IMR-90 (cell line): Measurements from ENCODE around the gene LTBP4. TPM values are rescaled to one million over a fixed set of nuclear protein-coding genes. Genes with fewer than 3 reads are reported as not detected.
A peak's percentile ranks its signal among the peaks of the same experiment; 100 is the strongest.

ENCODE experiments used
- ATAC-seq: fragments of 200-7000 bp; cut with Tn5 transposase; 2 replicates; pipeline ENCODE4 v1.9.1; 2020; ENCODE audit warnings: low read depth, mild to moderate bottlenecking, moderate library complexity
- BruUV-seq: library from RNA; stranded (reverse); fragments of 400-500 nt; replicated peaks from 2 replicates; lab custom pipeline; 2021; lab: Mats Ljungman, UMichigan
- CTCF ChIA-PET: fragments of 300-600 bp; formaldehyde crosslinking; extraction: SDS; loops from one replicate; lab custom pipeline; 2021; ENCODE audit warnings: antibody characterized with exemption; lab: Yijun Ruan, JAX
- POLR2A ChIA-PET: fragments of 300-600 bp; sonication (Branson Sonifier 250); formaldehyde crosslinking; loops from one replicate; lab custom pipeline; 2022; ENCODE audit warnings: antibody characterized with exemption; ENCODE audit not compliant: unreplicated experiment; lab: Charles Lee
- DNase-seq: peaks from one replicate; pipeline ENCODE4 v3.0.0; 2013
- H2AFZ ChIP-seq: replicated peaks from 2 replicates; pipeline ENCODE3; 2013; ENCODE audit warnings: low read length, mild to moderate bottlenecking; ENCODE audit not compliant: poor library complexity
- H2AK5ac ChIP-seq: 2 replicates; pipeline ENCODE4 v1.6.1; 2013; ENCODE audit warnings: low read depth, low read length, inconsistent platforms
- H2AK9ac ChIP-seq: replicated peaks from 2 replicates; pipeline ENCODE3; 2013; ENCODE audit warnings: mild to moderate bottlenecking, low read depth, low read length, moderate library complexity; ENCODE audit not compliant: poor library complexity
- H2BK120ac ChIP-seq: 2 replicates; pipeline ENCODE4 v1.6.1; 2013; ENCODE audit warnings: low read depth, low read length, inconsistent platforms
- H2BK15ac ChIP-seq: 3 replicates; pipeline ENCODE4 v1.6.1; 2013; ENCODE audit warnings: low read depth, low read length, inconsistent platforms
- H2BK20ac ChIP-seq: 2 replicates; pipeline ENCODE4 v1.6.1; 2013; ENCODE audit warnings: low read depth, mild to moderate bottlenecking, inconsistent platforms, low read length, moderate library complexity
- H2BK5ac ChIP-seq: 2 replicates; pipeline ENCODE4 v1.6.1; 2013; ENCODE audit warnings: mild to moderate bottlenecking, low read depth, low read length, inconsistent platforms; ENCODE audit not compliant: poor library complexity, severe bottlenecking
- H3K14ac ChIP-seq: replicated peaks from 2 replicates; pipeline ENCODE4 v1.6.1; 2013; ENCODE audit warnings: low read depth, low read length, inconsistent platforms
- H3K18ac ChIP-seq: 2 replicates; pipeline ENCODE4 v1.6.1; 2013; ENCODE audit warnings: low read depth, low read length, control low read depth
- H3K23ac ChIP-seq: 2 replicates; pipeline ENCODE4 v1.6.1; 2013; ENCODE audit warnings: low read depth, low read length, inconsistent platforms
- H3K27ac ChIP-seq: 2 replicates; pipeline ENCODE4 v1.5.1; 2013; ENCODE audit warnings: mild to moderate bottlenecking, control low read depth, low read length; ENCODE audit not compliant: insufficient read depth
- H3K27me3 ChIP-seq: 2 replicates; pipeline ENCODE4 v1.6.1; 2013; ENCODE audit warnings: low read length; ENCODE audit not compliant: control insufficient read depth, insufficient read depth
- H3K36me3 ChIP-seq: 2 replicates; pipeline ENCODE4 v1.6.1; 2013; ENCODE audit warnings: low read length, mixed read lengths; ENCODE audit not compliant: control insufficient read depth, insufficient read depth
- H3K4ac ChIP-seq: 2 replicates; pipeline ENCODE4 v1.6.1; 2013; ENCODE audit warnings: low read depth, low read length, inconsistent platforms
- H3K4me1 ChIP-seq: 2 replicates; pipeline ENCODE4 v1.6.1; 2013; ENCODE audit warnings: low read length, mixed read lengths; ENCODE audit not compliant: control insufficient read depth, insufficient read depth
- H3K4me2 ChIP-seq: 2 replicates; pipeline ENCODE4 v1.6.1; 2013; ENCODE audit warnings: low read depth, mild to moderate bottlenecking, control low read depth, low read length, moderate library complexity
- H3K4me3 ChIP-seq: 2 replicates; pipeline ENCODE4 v1.5.1; 2013; ENCODE audit warnings: low read depth, mild to moderate bottlenecking, control low read depth, low read length, moderate library complexity; ENCODE audit not compliant: insufficient read depth
- H3K56ac ChIP-seq: 2 replicates; pipeline ENCODE4 v1.6.1; 2013; ENCODE audit warnings: low read length, inconsistent platforms; ENCODE audit not compliant: insufficient read depth; ENCODE audit errors: extremely low read depth
- H3K79me1 ChIP-seq, 2 experiments: 2 replicates each; pipeline ENCODE4 v1.6.1; 2013; ENCODE audit warnings: low read length in 2 of 2, inconsistent platforms in 1 of 2, low read depth in 1 of 2
- H3K9ac ChIP-seq: 2 replicates; pipeline ENCODE4 v1.6.1; 2013; ENCODE audit warnings: low read depth, low read length, control low read depth
- H3K9me1 ChIP-seq: 2 replicates; pipeline ENCODE4 v1.6.1; 2013; ENCODE audit warnings: low read length, inconsistent platforms; ENCODE audit not compliant: insufficient read depth
- H3K9me3 ChIP-seq: 2 replicates; pipeline ENCODE4 v1.6.1; 2013; ENCODE audit warnings: low read length; ENCODE audit not compliant: control insufficient read depth, insufficient read depth
- H4K20me1 ChIP-seq: 2 replicates; pipeline ENCODE4 v1.6.1; 2013; ENCODE audit warnings: low read length, inconsistent platforms; ENCODE audit not compliant: insufficient read depth
- H4K5ac ChIP-seq: 2 replicates; pipeline ENCODE4 v1.6.1; 2013; ENCODE audit warnings: mild to moderate bottlenecking, low read depth, low read length, control low read depth
- H4K8ac ChIP-seq, 2 experiments: 2 replicates each; pipeline ENCODE4 v1.6.1; 2013; ENCODE audit warnings: low read depth in 2 of 2, low read length in 2 of 2, control low read depth in 1 of 2, inconsistent platforms in 1 of 2
- H4K91ac ChIP-seq: 2 replicates; pipeline ENCODE4 v1.6.1; 2013; ENCODE audit warnings: low read depth, low read length, inconsistent platforms; ENCODE audit not compliant: insufficient read depth
- BHLHE40 ChIP-seq: fragments of 150-350 bp; IDR thresholded peaks from 2 replicates; pipeline ENCODE4 v1.6.1; 2016; ENCODE audit warnings: mild to moderate bottlenecking, low read depth, low read length
- CHD1 ChIP-seq: IDR thresholded peaks from 2 replicates; pipeline ENCODE4 v1.6.1; 2012; ENCODE audit warnings: low read depth, low read length, improper control_type of control experiment
- MAZ ChIP-seq: IDR thresholded peaks from 2 replicates; pipeline ENCODE4 v1.6.1; 2012; ENCODE audit warnings: low read depth, mild to moderate bottlenecking, low read length, improper control_type of control experiment, moderate library complexity, borderline replicate concordance
- MXI1 ChIP-seq: IDR thresholded peaks from 2 replicates; pipeline ENCODE4 v1.6.1; 2012; ENCODE audit warnings: low read depth, mild to moderate bottlenecking, low read length, moderate library complexity, borderline replicate concordance
- POLR2A ChIP-seq: IDR thresholded peaks from 2 replicates; pipeline ENCODE4 v1.6.1; 2012; ENCODE audit warnings: mild to moderate bottlenecking, low read depth, low read length
- RAD21 ChIP-seq: IDR thresholded peaks from 2 replicates; pipeline ENCODE4 v1.6.1; 2012; ENCODE audit warnings: low read length, improper control_type of control experiment
- RCOR1 ChIP-seq: IDR thresholded peaks from 2 replicates; pipeline ENCODE4 v1.6.1; 2012; ENCODE audit warnings: mild to moderate bottlenecking, low read length, improper control_type of control experiment; ENCODE audit not compliant: insufficient replicate concordance
- RFX5 ChIP-seq: IDR thresholded peaks from 2 replicates; pipeline ENCODE4 v1.8.0; 2012; ENCODE audit warnings: low read depth, mild to moderate bottlenecking, low read length, moderate library complexity
- SMC3 ChIP-seq: fragments of 150-350 bp; IDR thresholded peaks from 2 replicates; pipeline ENCODE4 v1.6.1; 2016; ENCODE audit warnings: low read depth, mild to moderate bottlenecking, antibody characterized with exemption, low read length, moderate library complexity
- USF2 ChIP-seq: fragments of 150-350 bp; IDR thresholded peaks from 2 replicates; pipeline ENCODE4 v1.6.1; 2017; ENCODE audit warnings: mild to moderate bottlenecking, antibody characterized with exemption, low read length, low read depth
- WGBS, 2 experiments: methylation state at CpG; one replicate each; pipeline versions ENCODE4 v1.1.5 to v1.1.7; 2013; ENCODE audit warnings: missing lambda C conversion rate in 2 of 2; ENCODE audit not compliant: insufficient read length in 1 of 2; ENCODE audit errors: extremely low coverage in 2 of 2; 5-methylcytosine and 5-hydroxymethylcytosine counted together
- dilution Hi-C: fragments of 300-500 bp; cut with HindIII; formaldehyde crosslinking; loops from one replicate; pipeline ENCODE4 v1.14.3; 2018; ENCODE audit warnings: low sequenced_read_pairs; ENCODE audit not compliant: unreplicated experiment
- in situ Hi-C: fragments of 300-500 bp; cut with MboI; formaldehyde crosslinking; loops from 3 replicates; pipeline ENCODE4 v1.14.3; 2019; ENCODE audit warnings: low sequenced_read_pairs, inconsistent platforms, mixed read lengths
- intact Hi-C: fragments of 100-400 bp; cut with micrococcal nuclease; formaldehyde crosslinking; loops from 2 replicates; pipeline ENCODE4 v1.10.0; 2022
- polyA plus RNA-seq, 3 experiments: library from polyadenylated mRNA; depleted of rRNA; stranded (reverse); fragments of >200 nt; gene quantifications; 2 replicates each; pipeline ENCODE4 v1.2.3, GENCODE V29; 2012; ENCODE audit warnings: low replicate concordance in 1 of 3
- total RNA-seq: library from RNA; depleted of rRNA; stranded (reverse); fragments of >200 nt; gene quantifications from 2 replicates; pipeline ENCODE4 v1.2.3, GENCODE V29; 2012

The LTBP4 gene
- total and polyA plus RNA-seq, 2 of the 4 experiments (the other 2 are of a cell fraction): 14.7 to 70.3 TPM

- TF ChIP-seq POLR2A: no peak
- TF ChIP-seq CHD1: no peak
- no peak for TF ChIP-seq BHLHE40
- TF ChIP-seq MXI1: no peak
- TF ChIP-seq RAD21: no peak
Observed at GRCh38 chr19:40604171-40604646, 3.0 kb downstream of the LTBP4 start (continued).

DNA sequence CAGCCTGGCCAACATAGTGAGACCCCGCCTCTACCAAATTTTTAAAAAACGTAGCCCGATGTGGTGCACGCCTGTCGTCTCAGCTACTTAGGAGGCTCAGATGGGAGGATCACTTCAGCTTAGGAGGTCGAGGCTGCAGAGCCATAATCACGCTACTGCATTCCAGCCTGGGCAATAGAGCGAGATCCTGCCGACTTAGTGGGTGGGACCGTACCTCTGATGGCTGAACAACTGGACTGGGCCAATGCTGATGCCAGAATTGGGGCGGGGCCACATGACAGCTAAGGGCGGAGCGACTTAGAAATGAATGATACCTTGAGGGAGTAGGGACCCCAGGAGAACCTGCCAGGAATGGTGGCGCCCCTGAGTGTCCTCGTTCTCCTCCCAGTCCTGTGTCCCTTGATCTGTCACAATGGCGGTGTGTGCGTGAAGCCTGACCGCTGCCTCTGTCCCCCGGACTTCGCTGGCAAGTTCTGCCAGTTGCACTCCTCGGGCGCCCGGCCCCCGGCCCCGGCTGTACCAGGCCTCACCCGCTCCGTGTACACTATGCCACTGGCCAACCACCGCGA, 3.6 kb downstream of the LTBP4 start:
- Histone ChIP-seq H3K4me1 (peaks cover 20% of the 10 kb centered on the region), H3K9me1 (peaks cover 16% of the 10 kb centered on the region), H3K27me3 (no peaks in the 10 kb centered on the region), H4K91ac (0 out of 2 replicates have a peak overlapping the region, but pooled peaks have one; percentile 47), H2AK5ac (peak overlapping the region; percentile 67), H3K36me3 (peaks cover 13% of the 10 kb centered on the region; the same call in 1 of the 2 replicates), H3K4me2 (no peak overlapping the region), H3K4me3 (no peak overlapping the region), H2BK5ac (no peak overlapping the region), H3K9ac (no peak overlapping the region), H3K4ac (peak overlapping the region; percentile 52), H2BK15ac (no peak overlapping the region), H3K9me3 (no peaks in the 10 kb centered on the region), H4K20me1 (no peaks in the 10 kb centered on the region), H2BK20ac (no peak overlapping the region; the same call in 1 of the 2 replicates), H3K14ac (no peak overlapping the region), H2AFZ (peak overlapping the region; percentile 95), H3K79me1 (peaks cover 0 to 21% of the 10 kb centered on the region in 2 experiments; a peak in 3 of 4 replicates), H2BK120ac (peak overlapping the region; percentile 10), H4K8ac (peak overlapping the region; percentile 22 to 27; a peak in 2 of 4 replicates), H3K23ac (no peak overlapping the region), H3K56ac (no peak overlapping the region), H4K5ac (no peak overlapping the region), H3K27ac (peak overlapping the region; percentile 96; the same call in 1 of the 2 replicates), H2AK9ac (peak overlapping the region; percentile 53), H3K18ac (no peak overlapping the region)
- POLR2A ChIA-PET: interaction anchor here (1.7 kb wide), 1 partner anchor 41 kb away, joined by 11 read pairs; no protein-coding TSS in a partner anchor
- no peak for DNase-seq
- WGBS, 2 experiments: 71% methylated on average over 13 of the region's 29 CpGs; no CpG with 5 or more reads in 1 of the 2 experiments
- TF ChIP-seq RFX5: no peak
- TF ChIP-seq RAD21: no peak
- no peak for TF ChIP-seq SMC3
- no peak for TF ChIP-seq RCOR1
- no peak for TF ChIP-seq MAZ
- TF ChIP-seq USF2: no peak
- no peak for TF ChIP-seq MXI1
- CTCF ChIA-PET: interaction anchor here (1.8 to 2.7 kb wide), 2 partner anchors 10 to 29 kb away, joined by 6 to 34 read pairs; no protein-coding TSS in a partner anchor
- no peak for ATAC-seq
- dilution Hi-C loops: no loop called here
- in situ Hi-C loops: loop anchor here (10.0 kb wide), 1 partner anchor 300 kb away; no protein-coding TSS in a partner anchor
- intact Hi-C loops: loop anchor here (1.0 kb wide), 1 partner anchor 10 kb away; no protein-coding TSS in a partner anchor
- BruUV-seq: no TSS peak
